GM19193 (cell line): Measurements from ENCODE around the gene RUBCN.

Source experiments
- POLR2A ChIP-seq: IDR thresholded peaks from 4 replicates; pipeline ENCODE4 v1.6.1; 2011; ENCODE audit not compliant: insufficient read depth, insufficient read length; ENCODE audit errors: extremely low read depth

The RUBCN gene

DNA sequence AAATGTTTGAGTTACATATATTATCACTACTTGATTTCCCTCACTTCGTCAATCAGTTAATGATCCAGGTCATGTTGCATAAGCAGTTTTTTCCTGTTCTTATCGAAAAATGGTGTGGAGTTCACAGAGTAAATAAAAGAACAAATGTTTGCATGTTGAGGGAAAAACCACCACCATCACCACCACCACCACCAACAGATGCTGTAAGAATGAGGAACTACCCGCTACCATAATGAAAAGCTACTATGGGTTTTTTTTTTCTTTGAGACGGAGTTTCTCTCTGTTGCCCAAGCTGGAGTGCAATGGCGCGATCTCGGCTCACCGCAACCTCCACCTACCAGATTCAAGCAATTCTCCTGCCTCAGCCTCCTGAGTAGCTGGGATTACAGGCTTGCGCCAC lies 27.6 kb downstream of the RUBCN start:
- TF ChIP-seq POLR2A: no peak

DNA sequence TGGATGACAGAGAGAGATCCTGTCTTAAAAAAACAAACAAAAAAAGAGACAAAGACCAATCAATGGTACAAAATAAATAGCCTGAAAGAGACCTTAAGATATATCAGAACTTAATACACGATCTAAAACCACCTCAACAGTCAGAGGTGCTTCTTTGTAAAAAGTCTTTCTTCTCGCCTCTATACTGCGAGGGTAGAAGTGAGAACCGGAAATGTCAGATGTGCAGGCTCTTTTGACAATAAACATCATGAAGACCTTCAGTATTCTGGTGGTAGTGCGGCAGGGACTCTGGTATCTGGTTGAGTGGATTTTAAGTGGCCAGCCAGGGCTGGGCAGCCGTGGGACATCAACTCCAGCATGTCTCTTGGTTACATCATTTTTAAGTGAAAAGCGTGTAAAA lies 30.0 kb downstream of the RUBCN start:
- TF ChIP-seq POLR2A: no peak

DNA sequence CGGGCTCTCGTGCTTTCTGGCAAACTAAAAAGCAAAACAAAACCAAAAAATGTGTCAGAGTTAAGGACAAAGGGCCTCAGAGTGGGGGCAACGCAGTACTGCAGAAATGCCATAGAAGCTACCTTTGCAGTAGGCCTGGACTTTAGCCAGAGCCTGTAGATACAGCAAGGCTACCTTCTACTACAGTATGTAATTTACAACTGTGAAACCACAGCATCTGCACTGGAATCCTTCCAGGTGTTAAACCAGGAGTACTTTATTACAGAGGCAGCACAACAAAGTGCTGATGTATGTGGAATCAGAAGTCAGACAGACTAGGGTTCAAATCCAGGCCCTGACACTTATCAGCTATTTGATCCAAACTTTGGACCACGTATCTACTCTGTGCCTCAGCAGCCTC lies 34.9 kb downstream of the RUBCN start:
- no peak for TF ChIP-seq POLR2A

DNA sequence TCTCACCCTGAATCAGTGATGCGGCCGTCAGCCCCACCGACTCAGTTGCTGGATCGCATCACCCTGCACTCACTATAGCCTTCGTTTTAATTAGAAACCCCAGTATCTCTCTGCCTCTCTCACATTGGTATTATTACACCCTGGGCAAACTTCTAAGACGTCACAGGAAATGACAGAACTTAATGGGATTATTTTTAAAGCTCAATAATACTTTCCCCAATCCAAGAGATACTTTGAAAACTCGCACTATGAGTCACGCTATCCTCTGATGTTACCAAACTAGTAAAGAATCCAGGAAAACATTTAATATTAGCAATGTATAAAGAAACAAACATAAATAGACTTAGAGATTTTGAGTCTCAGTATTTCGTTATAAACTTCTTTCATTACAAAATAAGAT lies 36.6 kb downstream of the RUBCN start:
- TF ChIP-seq POLR2A: no peak

DNA sequence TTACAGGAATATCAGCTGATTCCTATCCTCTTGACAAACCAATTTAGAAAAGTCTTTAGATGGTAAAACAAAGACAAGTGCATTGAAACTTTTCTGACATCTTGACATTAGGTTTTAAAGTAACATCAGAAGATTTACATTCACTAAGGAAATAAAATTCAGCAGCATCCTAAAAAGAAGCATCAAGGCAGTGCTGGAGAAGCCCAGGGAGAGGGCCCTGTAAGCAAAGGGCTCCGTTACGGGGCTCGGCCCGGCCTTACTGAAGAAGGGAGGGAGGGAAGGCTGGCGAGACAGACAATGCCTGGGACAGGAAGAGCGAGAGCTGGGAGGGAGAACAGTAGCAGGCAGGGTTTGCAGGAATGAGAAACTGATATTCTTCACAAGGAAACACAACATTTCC lies 39.3 kb downstream of the RUBCN start:
- no peak for TF ChIP-seq POLR2A

DNA sequence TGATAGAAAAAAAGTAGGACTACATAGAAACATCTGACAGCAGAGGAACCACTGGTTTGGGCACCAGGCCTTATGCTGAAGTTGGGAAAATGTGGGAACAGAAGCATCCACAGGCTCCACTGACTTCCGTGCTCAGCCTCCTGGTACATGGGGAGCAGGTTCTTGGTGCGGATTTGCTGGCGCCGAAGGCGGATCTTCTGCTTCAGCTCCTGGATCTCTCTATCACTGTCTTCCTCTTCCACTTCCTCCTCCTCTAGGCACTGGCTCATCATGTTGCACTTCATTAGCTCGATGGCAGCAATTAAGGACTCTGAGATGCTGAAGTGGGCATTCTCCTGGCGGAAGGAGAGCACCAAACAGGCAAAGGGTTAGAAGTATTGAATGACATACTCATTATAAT lies 42.5 kb downstream of the RUBCN start:
- no peak for TF ChIP-seq POLR2A

DNA sequence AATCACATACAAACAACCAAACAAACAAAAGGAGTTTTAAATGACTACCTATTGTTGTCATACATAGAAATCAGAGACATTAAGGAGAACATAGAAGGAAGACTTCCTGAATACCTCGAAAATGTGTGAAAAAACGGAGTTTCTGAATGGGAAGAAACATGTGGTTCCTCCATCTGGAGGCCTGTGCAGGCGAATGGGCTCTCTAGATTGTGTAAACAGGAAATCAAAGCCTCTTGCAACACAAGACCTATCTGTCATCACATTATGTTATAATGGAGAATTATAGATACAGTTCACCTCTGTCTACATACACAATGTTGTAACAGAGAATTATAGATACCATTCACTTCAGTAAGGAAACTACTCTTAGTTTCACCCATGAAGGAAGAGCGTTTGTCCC lies 44.1 kb downstream of the RUBCN start:
- TF ChIP-seq POLR2A: no peak

DNA sequence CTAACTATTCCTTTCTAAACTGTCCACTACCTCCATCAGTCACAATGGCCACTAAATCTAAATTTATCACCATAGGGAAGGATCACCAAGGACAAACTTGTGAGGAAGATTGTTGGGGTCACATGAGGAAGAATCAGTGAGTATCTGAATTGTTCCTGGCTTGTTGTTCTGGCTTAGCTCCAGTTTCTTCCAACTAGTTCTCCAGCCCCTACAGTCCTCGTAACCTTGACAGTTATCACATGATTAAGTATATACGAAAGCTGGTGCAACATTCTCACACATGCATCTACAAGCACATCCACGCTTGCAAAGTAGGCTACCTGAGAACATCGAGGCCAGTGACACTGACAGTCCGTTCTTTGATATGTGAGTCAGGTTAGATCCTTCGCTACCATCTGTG lies 46.0 kb downstream of the RUBCN start:
- no peak for TF ChIP-seq POLR2A

DNA sequence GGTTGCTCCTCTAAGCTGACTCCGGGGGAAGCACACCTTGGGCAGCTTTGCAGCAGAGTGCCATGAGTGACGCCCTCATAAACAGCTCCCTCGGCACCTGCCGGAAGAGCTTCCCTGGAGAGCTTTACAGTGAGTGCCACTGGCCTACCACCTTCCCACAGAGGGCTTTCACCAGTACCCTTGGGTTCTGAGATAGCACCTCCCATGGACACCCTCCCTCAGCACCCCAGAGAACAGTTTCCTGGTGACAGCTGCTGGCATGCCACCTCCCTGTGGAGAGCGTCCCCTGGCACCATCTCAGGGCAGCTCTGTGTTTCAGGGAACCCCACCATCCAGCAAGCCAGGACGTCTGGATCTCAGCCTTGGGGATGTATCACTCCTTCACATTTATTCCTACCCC lies 49.1 kb downstream of the RUBCN start:
- TF ChIP-seq POLR2A: no peak

DNA sequence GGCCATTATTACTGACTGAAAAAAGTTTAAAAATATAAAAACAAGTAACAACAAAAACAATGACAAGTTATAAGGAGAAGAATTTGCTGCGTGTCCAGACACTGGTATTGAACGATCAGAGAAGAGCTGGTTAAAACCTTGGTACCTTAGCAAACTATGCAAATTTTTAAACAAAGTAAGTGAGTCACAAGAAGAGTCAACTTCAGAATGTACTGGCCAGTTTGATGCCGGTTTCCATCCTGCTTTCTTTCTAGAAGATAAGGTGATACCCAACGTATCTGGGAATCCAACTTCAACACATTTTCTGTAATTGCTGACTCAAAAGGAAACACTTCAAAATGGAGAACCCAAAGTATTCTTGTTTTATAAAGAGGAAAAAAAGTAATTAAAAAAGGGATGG lies 49.8 kb downstream of the RUBCN start:
- TF ChIP-seq POLR2A: no peak

DNA sequence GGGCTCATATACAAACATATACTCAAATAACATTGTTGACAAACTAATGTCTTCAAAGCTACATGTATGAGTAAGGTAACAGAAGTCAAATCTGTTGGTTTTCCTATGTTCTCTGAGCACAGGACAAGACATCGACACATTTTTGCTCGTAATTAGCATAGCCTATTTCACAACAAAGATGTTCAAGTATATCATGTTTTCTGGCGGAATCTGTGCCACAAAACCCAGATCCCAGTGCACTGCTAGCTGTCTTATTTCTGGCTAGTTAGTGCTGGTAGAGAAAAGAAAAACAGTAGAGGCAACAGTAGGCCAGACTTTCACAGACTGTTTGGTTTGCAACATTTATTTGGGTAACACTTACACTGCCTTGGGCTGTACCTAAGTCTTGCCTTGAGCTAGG lies 51.2 kb downstream of the RUBCN start:
- no peak for TF ChIP-seq POLR2A

DNA sequence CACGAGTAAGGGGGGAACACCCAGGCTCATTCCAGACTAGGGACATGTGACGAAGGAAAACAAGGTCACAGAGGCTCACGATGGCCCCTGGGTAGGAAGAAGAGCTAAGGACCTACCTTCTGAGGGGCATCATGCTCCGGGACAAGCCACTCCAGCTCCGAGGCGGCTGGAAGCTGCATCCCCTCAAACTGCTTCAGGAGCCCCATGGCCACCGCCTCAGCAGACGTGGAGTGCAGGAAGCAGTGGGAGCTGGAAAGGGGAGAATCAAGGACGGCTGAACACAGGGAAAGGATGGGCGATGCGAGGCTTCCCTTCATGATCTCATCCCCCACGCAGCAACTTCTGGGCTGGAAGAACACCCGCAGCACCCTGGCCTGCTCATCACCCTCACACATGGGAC lies 53.5 kb downstream of the RUBCN start:
- TF ChIP-seq POLR2A: no peak

DNA sequence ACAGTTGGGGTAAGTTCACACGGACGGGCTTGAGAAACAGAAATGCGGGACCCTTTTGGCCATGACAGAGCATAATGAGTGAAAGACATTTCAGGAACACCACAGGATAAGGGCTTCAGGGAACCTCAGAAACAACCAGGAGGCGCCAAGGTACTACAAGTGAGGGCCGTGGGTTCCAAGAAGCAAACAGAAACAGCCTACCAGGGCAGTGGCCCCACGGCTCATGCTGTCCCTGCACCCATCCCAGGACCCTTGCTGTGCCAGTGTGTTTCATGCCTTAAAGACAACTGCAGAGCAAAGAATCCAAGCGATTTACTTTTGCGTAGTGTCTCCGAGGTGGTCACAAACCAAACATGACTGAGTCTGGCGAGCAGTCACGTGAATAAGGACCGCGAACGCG lies 54.0 kb downstream of the RUBCN start:
- TF ChIP-seq POLR2A: no peak

DNA sequence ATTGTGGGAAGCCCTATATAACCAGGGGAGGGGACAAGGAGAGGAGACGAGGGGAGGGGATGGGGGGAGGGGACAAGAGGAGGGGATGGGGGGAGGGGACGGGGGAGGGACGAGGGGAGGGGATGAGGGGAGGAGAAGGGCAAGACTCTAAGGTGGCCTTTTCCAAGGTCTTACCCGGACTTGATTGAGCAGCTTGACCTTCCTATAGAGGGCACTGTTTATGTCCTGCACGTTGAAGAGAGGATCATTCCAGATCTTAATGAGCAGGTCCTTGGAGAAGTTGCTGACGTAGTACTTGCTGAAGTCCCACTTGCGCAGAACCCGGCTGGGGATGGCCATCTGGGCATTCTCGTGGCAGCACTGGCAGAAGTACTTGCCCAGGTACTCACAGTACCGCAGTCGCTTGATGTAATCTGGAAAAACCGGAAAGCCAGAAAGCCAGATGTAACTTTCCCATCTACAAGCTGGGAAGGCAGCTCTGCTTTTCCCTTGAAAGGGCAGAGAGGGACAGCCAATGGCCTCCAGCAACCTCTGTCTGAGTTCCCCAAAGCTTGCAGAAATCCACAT lies 55.7 kb downstream of the RUBCN start:
- no peak for TF ChIP-seq POLR2A

DNA sequence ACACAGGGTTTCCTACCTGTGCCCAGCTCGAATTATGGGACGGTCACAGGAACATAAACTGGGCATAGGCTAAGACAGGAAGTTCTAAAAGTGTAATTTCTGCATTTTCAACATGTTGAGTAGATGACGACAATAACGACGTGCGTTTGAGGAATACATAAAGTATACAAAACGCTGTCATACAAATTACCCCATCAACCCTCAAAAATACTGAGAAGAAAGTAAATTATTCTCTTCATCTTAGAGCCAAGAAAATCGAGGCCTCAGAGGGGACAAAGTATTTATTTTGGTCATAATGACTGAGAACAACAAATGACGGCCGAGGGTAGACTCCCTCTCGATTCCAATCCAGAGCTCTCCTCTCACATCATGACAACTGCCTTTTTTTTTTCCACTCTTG lies 60.8 kb downstream of the RUBCN start:
- no peak for TF ChIP-seq POLR2A

DNA sequence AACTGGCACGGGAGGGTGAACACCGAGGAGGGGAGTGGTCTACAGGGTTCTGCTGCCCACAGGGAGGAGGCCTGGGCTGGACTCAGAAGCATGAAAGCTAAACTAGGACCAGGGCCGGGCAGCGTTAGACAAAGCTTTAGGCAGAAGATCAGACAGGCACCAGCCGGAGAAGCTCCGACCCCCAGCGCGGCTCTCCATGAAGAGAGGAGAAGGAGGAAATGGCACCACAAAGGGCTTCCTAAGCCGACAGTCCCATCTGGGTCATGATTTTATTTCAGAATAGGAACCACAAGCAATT lies 61.2 kb downstream of the RUBCN start:
- no peak for TF ChIP-seq POLR2A

DNA sequence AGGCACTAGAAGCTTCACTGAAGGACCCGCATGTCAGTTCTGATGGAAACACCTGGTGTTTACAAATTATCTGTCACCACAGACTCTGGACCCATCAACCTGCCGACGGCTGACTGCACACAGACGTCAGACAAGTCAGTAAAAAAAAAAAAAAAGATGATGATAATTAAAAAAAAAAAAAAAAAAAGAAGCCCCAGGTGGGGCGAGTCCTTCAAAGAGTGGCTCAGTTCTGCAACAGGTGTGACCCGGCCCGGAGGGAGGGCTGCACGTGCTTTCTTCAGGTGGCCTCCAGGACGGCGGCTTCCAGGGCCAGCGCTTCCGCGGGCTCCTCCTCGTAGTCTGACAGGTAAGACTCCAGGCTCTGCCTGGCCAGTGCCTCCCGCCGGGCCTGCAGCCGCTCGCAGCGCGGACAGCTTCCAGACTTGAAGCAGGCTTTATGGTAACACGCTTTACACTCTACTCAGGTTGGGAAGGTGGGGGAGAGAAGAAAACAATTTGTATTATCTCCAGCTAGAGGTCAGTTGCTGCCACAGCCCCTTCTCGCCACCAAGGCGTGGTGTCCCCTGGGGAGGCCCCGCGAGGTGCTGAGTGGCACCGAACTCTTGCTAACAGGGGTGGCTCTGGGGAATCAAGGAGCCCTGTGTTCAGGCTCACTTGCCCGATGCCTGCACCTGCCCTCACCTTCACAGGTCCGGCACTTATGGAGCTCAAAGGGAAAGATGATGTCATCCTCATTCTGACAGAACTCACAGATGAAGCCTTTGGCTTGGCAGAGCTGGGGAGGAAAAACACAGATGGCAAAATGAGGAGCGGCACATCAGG lies 61.8 kb downstream of the RUBCN start:
- no peak for TF ChIP-seq POLR2A

DNA sequence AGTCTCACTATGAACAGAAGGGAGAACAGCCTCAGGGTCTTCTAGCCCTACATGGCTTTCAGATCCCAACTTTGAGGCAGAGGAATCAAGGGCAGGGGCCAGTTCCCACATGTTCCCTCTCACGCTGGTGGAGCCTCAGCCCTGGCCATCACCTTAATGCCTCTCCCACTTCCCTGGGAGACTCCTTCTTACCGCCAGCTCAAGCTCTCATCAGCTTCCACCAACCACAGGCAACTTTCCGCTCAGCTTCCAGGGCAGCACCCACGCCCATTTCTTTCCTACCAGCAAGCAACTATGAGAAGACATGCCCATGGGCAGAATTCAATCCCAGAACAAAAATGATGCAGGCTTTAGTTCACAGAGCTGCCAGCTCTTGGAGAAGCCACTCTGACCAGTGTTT lies 63.5 kb downstream of the RUBCN start:
- TF ChIP-seq POLR2A: no peak

DNA sequence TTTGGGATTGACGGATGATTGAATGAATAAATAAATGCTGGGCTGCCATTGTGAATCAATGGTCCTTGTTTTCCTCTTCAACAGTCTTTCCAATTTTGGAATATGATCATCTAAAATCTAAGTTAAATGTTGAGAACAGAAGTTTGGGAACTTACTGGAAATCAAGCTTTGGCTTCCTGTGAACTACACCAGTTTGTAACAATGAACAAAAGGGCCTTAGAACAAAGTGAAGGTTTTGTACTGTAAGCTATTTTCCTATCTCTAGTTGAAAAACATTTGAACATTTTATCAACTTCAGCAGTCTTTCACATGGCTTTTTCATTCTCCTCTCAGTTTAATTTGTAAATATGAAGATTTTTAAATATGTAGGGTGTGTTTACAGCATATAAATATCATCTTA lies 66.3 kb downstream of the RUBCN start:
- no peak for TF ChIP-seq POLR2A
